Astrocyte of the hippocampus (primary cell): ENCODE measurements around the gene CCL28.
A peak's percentile ranks its signal among the peaks of the same experiment; 100 is the strongest.
"Not testable (repeated sequence)": the region's sequence is repeated elsewhere in the genome, so short reads cannot be mapped to it uniquely, and the experiment has no call there.

ENCODE experiments used
- DNase-seq: peaks from one replicate; pipeline ENCODE4 v3.0.0; 2011; ENCODE audit warnings: low read depth, low spot score

CCL28 gene

GRCh38 chr5:43412156-43412555, at the start of gene CCL28:
CCL28 (minus strand) TSS chr5:43412391; CDS start chr5:43412316, 75 bp downstream.
- no peak for DNase-seq

GRCh38 chr5:43461066-43461465, 48.9 kb upstream of the CCL28 start:
- DNase-seq: no peak

GRCh38 chr5:43456556-43456955, 44.4 kb upstream of the CCL28 start:
- no peak for DNase-seq

- not testable (repeated sequence) for DNase-seq
These were observed 29.4 kb upstream of the CCL28 start for GRCh38 chr5:43441575-43441974.

- DNase-seq: no peak
These were observed 25.0 kb upstream of the CCL28 start for GRCh38 chr5:43437062-43437660.

- DNase-seq: no peak
These were observed 21.2 kb upstream of the CCL28 start for GRCh38 chr5:43433382-43433781.

GRCh38 chr5:43432486-43433375, 20.5 kb upstream of the CCL28 start:
- DNase-seq: peak; percentile 88

GRCh38 chr5:43429706-43430105, 17.5 kb upstream of the CCL28 start:
- no peak for DNase-seq

GRCh38 chr5:43429016-43429415, 16.8 kb upstream of the CCL28 start:
- DNase-seq: no peak

GRCh38 chr5:43427306-43427705, 15.1 kb upstream of the CCL28 start:
- no peak for DNase-seq

GRCh38 chr5:43425983-43426382, 13.8 kb upstream of the CCL28 start:
- DNase-seq: peak; percentile 83

GRCh38 chr5:43423086-43423485, 10.9 kb upstream of the CCL28 start:
- DNase-seq: not testable (repeated sequence)

- peak; percentile 84 for DNase-seq
These were observed 10.0 kb upstream of the CCL28 start for GRCh38 chr5:43422143-43422542.

- peak; percentile 42 for DNase-seq
These were observed 9.4 kb upstream of the CCL28 start for GRCh38 chr5:43421450-43422133.

- no peak for DNase-seq
These were observed 8.1 kb upstream of the CCL28 start for GRCh38 chr5:43420241-43420640.

- no peak for DNase-seq
These were observed 6.4 kb upstream of the CCL28 start for GRCh38 chr5:43418561-43418960.

- no peak for DNase-seq
These were observed 4.7 kb upstream of the CCL28 start for GRCh38 chr5:43416803-43417394.

GRCh38 chr5:43415935-43416802, 4.0 kb upstream of the CCL28 start:
- no peak for DNase-seq

GRCh38 chr5:43413966-43414365, 1.8 kb upstream of the CCL28 start:
- DNase-seq: no peak

GRCh38 chr5:43412644-43413043, 453 bp upstream of the CCL28 start:
- no peak for DNase-seq

- DNase-seq: no peak
These were observed 696 bp downstream of the CCL28 start for GRCh38 chr5:43411495-43411894.
